GM15510 (cell line): ENCODE data around the gene DIAPH3.

Experiments used
- POLR2A ChIP-seq: IDR thresholded peaks from 3 replicates; pipeline ENCODE4 v1.6.1; 2011; ENCODE audit warnings: borderline replicate concordance; ENCODE audit not compliant: insufficient read length; ENCODE audit errors: extremely low read depth

Gene DIAPH3

DNA sequence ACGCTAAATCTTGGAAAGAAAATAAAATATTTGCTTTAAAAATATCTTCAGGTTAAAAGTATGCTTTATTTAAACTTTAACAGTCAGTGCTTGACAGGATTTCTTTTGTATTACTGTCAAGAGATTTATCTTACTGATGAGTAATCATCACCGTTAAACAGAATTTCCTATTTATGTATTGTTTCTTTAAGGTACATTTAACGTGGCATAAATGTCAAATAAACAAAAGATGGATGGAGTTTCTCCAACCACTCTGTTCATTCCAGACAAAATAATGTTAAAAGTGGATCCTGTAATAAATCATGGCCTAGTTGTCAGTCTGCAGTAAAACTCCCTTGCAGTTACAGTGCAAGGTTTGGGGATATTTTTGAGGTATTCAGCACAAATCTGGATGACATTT lies 298.3 kb downstream of the DIAPH3 start:
- no peak for TF ChIP-seq POLR2A

DNA sequence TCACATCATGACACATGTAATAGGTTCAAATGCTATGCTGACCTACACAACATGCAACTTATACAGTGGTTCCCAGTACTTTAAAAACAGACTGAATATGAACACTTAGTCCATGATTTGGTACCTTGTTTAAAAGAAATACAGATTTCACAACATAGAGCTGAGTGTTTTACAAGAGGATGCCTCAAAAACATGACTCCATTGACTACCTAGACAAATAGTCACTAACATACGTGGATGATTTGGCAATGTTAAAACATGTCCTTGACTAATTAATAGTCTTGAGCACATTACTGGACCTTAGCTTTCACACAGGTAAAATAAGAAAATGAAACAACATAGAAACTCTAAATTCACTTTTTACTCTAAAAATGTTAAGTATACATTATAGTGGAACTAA lies 300.1 kb downstream of the DIAPH3 start:
- no peak for TF ChIP-seq POLR2A

DNA sequence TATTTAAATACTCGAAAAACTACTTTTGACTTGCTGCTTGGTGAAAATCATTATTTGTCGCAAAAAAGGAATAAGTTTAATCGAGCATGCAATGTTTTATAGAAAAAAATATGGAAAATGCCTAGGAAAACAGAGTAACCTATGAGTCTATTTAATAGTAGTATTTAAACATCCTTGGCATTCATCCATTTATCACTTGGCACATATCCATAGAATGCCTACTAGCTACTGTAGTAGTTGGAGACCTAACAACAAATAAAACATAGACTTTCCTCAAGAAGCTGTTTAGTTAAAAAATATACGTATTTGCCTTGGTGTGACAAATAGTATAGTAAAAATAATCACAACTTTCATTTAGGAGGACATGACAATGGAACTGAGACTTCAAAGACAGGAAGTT lies 302.1 kb downstream of the DIAPH3 start:
- no peak for TF ChIP-seq POLR2A

DNA sequence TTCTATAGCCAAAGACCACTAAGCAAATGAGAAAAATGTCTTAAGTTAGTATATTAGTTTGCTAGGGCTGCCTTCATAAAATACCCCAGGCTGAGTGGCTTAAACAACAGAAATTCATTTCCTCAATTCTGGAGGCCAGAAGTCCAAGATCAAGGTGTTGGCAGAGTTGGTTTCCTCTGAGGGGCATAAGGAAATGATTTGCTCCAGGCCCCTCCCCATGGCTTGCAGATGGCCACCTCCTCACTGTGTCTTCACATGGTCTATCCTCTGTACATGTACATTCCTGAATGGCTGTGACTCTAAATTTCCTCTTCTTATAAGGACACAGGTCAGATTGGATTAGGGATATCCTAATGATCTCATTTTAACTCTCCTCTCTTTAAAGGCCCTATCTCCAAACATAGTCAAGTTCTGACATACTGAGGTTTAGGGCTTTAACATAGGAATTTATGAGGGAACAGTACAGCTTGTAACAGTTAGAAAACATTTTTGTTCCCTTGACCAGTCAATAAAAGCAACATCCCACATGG lies 307.4 kb downstream of the DIAPH3 start:
- no peak for TF ChIP-seq POLR2A

DNA sequence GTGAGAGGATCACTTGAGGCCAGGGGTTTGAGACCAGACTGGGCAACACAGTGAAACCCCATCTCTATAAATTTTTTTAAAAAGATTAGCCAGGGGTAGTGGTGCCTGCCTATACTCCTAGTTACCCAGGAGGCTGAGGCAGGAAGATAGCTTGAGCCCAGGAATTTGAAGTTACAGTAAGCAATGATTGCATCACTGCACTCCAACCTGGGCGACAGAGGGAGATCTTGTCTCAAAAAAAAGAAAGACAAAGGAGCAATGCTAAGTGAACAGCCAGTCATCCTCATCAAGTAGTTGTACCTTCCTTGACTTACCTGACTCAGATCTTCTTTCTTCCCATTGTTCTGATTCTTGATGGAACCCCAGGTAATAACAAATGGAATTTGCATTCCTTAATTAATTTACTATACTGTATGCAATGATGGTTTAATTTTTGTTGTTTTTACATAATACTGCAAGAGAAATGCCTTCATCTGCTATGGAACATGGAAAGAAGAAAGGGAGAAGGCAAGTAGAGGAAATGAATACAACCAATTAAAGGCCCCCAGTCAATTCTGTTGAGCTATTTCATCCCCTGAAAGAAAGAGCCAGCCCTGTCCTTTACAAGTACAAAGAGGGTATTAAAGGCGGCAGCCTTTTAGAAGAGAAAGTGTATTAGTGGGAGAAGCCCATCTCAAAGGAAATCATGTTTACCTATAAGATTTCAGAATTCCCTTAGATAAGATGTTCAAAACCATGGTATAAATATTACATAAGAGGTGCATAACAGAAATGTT lies 316.7 kb downstream of the DIAPH3 start:
- TF ChIP-seq POLR2A = no peak

DNA sequence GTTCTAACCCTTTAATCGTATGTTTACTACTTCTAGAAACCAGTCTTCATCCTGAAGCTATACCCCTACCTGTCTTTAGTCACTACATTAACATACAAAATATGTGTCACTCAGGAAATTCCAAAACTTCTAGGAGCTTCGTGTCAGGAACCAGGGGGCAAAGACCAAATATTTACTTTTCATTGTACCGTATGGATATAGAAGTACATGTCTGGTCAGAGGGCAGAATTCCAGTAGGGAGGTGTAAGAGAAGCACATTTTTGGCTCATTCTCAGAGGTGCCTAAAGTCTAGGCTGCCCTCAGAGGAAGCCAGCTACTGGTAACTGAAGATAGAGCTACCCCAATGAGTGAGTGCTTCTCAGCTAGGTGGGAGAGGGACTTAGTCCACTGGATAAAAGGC lies 320.7 kb downstream of the DIAPH3 start:
- TF ChIP-seq POLR2A = no peak

DNA sequence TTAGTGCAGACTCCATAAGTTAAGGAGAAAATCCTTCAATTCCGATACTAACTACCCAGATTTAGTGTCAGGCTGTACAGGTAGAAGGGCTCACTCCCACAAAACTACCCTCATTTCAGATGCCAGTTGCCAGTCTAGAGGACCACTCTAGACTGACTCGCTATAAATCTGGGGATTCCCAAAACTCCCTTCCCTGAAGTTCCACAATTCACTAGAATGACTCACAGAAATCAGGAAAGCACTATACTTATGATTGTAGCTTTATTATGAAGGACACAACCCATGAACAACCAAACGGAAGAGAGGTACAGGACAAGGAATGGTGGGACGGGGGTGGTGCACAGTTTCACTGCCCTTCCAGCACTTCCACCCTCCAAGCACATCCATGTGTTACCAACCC lies 321.2 kb downstream of the DIAPH3 start:
- no peak for TF ChIP-seq POLR2A

DNA sequence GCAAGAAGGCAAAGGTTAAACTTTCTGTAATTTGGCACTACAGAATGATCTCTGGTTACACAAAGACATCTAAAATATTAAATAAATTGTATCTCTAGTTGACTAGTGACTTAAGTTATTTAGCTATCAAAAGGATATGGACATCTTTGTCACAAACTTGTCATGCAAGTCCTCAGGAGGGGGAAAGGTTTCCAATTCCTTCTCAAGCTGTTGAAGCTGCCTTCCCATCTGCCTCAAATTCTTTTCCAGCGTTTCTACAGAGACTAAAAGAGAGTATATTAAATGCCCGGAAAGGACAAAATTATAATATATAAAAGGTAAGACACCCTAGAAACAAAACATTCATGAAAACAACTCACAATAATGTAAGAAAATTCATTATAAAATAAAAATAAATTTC lies 324.5 kb downstream of the DIAPH3 start:
- no peak for TF ChIP-seq POLR2A

DNA sequence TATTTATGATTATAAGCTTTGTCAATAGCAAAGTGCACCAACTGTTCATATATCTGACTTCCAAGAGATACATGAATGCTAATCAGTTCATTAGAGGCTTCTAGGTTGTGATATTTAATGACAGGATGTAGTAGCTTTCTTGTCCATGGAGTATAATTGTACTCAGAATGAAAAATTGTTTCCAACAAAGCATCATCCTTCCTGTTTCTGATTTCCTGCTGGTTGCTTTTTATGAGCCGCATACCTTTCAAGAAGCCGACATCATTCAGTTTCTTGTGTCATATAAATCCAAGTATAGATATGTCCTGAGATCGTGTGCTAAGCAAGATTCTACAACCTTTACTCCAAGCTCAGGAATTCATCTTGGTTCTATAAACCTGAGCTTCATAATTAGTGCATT lies 326.6 kb downstream of the DIAPH3 start:
- no peak for TF ChIP-seq POLR2A

DNA sequence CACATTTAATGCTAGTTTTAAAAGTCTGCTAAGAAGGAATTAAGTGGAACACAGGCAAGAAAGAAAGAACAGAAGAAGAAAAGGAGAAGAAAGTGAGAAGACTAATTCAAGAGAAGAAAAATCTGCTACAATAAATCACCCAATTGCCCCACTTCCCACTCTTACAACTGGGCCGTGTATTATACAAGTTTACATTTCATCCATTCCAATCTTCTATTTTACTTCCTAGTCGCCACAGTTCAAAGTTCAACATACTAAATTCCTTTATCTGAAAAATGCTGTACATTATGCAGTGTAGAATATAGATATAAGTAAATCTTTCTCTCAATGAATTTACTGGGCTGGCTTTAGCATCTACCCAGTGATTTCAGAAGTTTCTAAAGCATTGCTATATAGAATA lies 328.2 kb downstream of the DIAPH3 start:
- no peak for TF ChIP-seq POLR2A

DNA sequence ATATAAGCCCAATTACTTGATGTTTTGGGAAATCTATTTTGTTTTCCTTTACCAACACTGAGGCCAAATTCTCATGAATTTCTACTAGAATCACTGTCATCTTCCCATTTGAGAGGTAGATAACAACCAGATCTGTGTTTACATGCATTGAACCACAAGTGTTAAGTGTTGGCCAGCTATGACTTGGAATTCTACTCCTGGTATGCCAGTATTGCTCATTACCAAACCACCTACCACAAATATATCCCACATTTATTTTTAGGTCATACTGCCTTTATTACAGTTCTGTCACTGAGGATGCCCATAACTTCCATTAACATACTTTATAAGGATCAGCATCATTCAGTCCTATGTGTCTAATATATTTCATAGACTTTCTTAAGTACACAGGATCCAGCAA lies 328.9 kb downstream of the DIAPH3 start:
- TF ChIP-seq POLR2A = no peak

DNA sequence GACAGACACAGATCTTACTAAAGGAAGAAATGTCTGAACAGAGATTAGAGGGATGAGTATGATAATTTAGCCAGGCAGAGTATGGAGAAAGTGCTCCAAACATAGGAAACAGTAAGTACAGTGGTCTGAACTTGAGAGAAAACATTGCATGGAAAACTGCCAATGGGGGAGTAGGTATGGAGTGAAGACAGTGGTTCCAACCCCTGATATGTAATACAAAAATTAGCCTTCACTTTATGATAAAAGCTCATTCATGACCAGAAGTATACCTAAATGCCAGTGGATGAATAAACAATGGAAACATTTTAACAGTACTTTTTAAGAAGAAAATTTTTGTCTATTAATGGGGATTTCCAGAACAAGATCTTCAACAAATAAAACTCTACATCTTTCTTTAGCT lies 334.0 kb downstream of the DIAPH3 start:
- no peak for TF ChIP-seq POLR2A

DNA sequence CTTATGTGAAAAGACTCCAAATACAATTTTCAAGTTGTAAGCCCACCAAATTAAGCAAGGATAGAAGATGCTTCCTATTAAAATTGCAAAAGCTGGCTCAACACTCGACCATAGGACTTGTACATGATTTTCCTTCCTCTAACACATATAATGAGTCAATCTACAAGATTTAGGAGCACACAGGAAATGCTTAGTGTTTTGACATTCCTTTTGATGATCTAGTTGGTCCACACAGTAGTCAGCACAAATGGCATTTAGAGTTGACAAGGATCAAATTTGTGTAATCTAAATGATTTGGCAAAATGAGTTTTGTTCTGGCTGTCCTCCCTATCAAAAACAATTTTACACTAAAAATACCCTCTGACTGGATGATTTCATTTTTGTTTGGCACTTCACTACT lies 340.2 kb downstream of the DIAPH3 start:
- no peak for TF ChIP-seq POLR2A

DNA sequence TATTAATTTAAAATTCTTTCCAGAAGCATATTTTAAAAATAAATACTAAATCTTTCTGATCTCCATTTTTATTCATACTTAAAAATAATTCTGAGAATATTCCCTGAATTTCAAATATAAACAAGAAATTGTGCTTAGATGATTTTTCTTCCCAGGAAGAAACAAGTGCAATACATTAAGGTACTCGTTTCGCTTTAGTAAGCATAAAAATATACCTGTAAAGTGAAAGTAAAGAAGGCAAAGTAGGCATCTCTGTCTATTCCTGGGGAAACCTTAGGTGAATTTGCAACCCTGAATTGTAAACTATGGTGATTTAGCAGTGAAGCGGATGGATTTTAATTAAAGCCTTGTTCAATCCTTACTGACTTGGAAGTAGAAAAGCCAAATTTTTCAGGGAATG lies 354.2 kb downstream of the DIAPH3 start:
- TF ChIP-seq POLR2A = no peak

DNA sequence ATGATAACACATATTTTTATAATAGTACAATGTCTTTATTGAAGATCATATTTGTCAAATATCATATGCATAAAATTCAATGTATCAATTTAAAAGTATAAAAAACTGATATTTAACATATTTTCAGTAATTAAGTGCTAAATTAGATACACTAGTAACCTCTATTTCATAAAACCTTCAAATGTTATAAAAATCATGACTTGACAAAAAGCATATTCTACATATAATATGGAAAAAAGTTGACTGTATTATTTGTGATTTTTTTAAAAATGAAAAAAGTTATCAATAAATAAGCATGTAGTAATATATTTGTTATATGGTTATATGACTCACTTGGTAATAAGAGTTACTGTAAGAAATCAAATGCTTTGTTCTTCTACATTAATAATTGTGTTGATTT lies 356.9 kb downstream of the DIAPH3 start:
- TF ChIP-seq POLR2A = no peak

DNA sequence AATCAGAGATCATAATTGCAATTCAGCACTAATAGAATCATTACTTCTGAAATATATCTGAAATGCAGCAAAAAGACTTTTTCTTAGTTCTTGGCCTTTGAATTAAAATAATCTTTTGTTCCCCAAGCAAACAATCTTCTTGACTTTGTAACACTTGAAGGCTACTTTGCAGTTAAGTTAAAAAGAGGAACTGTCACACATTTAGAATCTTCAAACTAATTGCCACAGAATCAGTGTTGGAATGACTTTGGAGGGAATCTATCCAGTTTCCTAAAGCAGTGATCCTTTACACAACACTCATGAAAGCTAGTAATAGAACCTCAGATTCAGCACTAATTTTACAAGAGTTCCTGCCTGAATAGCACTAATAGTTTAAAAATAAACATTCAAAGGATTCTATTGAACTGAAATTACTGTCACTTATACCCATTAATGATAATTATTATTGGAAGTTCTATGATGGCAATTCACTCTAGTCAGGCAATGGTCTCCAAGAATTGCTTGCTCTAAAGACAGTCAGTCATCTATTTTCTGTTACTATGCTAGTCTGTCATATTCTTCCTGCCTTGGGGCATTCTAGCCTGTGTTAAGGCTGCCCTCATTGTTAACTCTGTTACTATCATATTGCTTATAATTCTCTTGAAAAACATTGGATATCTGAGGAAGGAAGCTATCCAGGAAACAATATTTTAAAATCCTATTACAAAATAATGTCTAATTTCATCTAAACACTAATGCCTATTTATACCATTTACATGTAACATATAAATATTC lies 362.4 kb downstream of the DIAPH3 start:
- no peak for TF ChIP-seq POLR2A
